GM19372 (cell line): ENCODE data around the gene TMEM150C.
"Not testable (repeated sequence)": the region's sequence is repeated elsewhere in the genome, so short reads cannot be mapped to it uniquely, and the experiment has no call there.

Experiments
- ATAC-seq: cut with Tn5 transposase; IDR thresholded peaks from one replicate; pipeline ENCODE4 v1.9.1; 2021; ENCODE audit warnings: mild to moderate bottlenecking, low read depth, moderate library complexity; ENCODE audit not compliant: unreplicated experiment

The TMEM150C gene

GRCh38 chr4:82569727-82570126 is 7.9 kb upstream of the TMEM150C start:
- ATAC-seq, result no peak

- no peak for ATAC-seq
Observed at GRCh38 chr4:82569076-82569475, 7.3 kb upstream of the TMEM150C start.

GRCh38 chr4:82567444-82567843 is 5.7 kb upstream of the TMEM150C start:
- no peak for ATAC-seq

GRCh38 chr4:82562564-82562854 is 721 bp upstream of the TMEM150C start:
- no peak for ATAC-seq

- ATAC-seq, result no peak
Observed at GRCh38 chr4:82560853-82561785, 669 bp downstream of the TMEM150C start.

GRCh38 chr4:82559735-82560120 is 2.1 kb downstream of the TMEM150C start:
- no peak for ATAC-seq

- not testable (repeated sequence) for ATAC-seq
Observed at GRCh38 chr4:82559090-82559734, 2.6 kb downstream of the TMEM150C start.

GRCh38 chr4:82555276-82555675 is 6.5 kb downstream of the TMEM150C start:
- no peak for ATAC-seq

GRCh38 chr4:82553020-82553419 is 8.8 kb downstream of the TMEM150C start:
- ATAC-seq, result no peak

- no peak for ATAC-seq
Observed at GRCh38 chr4:82551734-82552133, 10.1 kb downstream of the TMEM150C start.

- not testable (repeated sequence) for ATAC-seq
Observed at GRCh38 chr4:82547850-82548249, 13.9 kb downstream of the TMEM150C start.

GRCh38 chr4:82543131-82543530 is 18.7 kb downstream of the TMEM150C start:
- no peak for ATAC-seq

- ATAC-seq, result no peak
Observed at GRCh38 chr4:82542642-82543041, 19.1 kb downstream of the TMEM150C start.

GRCh38 chr4:82529322-82529721 is 32.5 kb downstream of the TMEM150C start:
- no peak for ATAC-seq

- ATAC-seq, result no peak
Observed at GRCh38 chr4:82528868-82529267, 32.9 kb downstream of the TMEM150C start.

GRCh38 chr4:82528074-82528473 is 33.7 kb downstream of the TMEM150C start:
- no peak for ATAC-seq

GRCh38 chr4:82525307-82525911 is 36.4 kb downstream of the TMEM150C start:
- ATAC-seq, result no peak

GRCh38 chr4:82524570-82525152 is 37.1 kb downstream of the TMEM150C start:
- ATAC-seq, result no peak

GRCh38 chr4:82523179-82523578 is 38.6 kb downstream of the TMEM150C start:
- ATAC-seq, result no peak

- ATAC-seq, result no peak
Observed at GRCh38 chr4:82522472-82522871, 39.3 kb downstream of the TMEM150C start.

GRCh38 chr4:82521283-82521682 is 40.5 kb downstream of the TMEM150C start:
- no peak for ATAC-seq
